ENCODE results near the gene SLC22A3. TPM values are rescaled to one million over a fixed set of nuclear protein-coding genes. Genes with fewer than 3 reads are reported as not detected.
"Not testable (repeated sequence)": the region's sequence is repeated elsewhere in the genome, so short reads cannot be mapped to it uniquely, and the experiment has no call there.

SLC22A3 gene
- total RNA-seq, 1 donor from 2014 or later: 36.0 TPM

DNA sequence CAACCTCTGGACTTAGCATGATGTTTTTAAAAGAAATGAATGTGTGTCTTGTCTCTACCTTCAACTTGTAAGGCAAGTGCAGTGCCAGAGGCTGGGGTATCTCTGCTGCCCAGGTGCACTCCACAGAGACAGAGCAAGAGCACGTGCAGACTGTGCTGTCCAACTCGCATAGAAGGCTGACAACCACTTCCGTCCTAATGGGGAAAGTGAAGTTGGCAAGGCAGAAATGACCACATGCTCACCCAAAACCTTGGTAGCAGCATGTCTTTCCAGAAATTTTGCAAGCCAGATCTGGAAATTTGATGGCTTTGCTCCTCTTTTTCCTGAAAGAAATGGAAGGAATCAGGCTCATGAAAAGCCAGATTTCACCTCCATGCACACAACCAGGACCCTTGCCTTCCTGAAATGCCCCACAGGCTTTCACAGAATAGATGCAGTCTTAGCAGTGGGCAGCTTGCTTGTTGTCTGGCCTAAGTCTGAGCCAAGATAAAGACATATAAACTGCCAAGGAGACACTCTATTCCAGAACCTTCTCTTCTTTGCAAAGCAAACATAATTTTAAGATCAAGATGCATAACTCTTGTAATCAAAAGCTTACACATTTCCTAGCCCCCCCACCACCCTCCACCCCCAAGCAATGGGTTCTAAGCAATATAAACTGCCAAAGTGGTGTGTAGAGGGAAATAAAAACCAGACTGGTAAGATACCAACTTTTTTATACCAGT lies 26.8 kb downstream of the SLC22A3 start:
- no peak for DNase-seq (ENCODE audit: low spot score)

GRCh38 chr6:160375561-160375949 lies 27.4 kb downstream of the SLC22A3 start:
- DNase-seq (ENCODE audit: low spot score): no peak

DNA sequence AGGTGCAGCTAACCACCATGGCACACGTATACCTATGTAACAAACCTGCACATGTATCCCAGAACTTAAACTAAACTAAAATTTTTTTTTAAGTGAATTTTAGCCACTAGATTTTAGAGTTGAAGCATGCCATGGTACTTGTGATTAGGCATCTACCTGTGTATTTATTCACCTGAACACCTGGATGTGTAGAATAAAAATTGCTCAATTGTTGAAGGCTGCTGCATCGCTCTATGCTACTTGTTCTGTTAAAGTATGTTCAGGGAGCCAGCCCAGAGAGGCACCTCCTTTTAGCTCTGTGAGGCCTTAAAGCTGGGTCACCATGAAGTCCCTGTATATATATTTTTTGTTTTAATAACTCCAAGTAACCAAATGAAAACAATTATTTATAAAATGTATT lies 28.3 kb downstream of the SLC22A3 start:
- DNase-seq (ENCODE audit: low spot score): no peak

- DNase-seq (ENCODE audit: low spot score): no peak
Measured at GRCh38 chr6:160378218-160378617, 30.0 kb downstream of the SLC22A3 start.

DNA sequence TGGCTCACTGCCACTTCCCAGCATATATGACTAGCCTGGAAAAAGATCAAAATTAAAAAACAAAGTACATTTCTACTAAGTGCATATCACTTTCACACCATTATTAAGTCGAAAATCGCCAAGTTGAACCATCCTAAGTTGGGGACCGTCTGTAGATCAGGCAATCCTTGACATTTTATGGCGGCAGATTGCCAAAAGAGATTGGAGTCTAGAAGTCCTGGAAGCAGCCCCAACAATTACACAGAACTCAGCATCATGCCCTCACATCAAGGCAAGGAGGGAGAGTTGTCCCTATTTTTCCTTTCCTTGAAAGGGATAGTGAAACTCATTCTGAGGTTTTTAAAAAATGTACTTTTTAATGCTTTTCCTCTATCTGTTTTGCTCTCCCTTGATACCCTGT lies 30.7 kb downstream of the SLC22A3 start:
- DNase-seq (ENCODE audit: low spot score): no peak

GRCh38 chr6:160379466-160379865 lies 31.3 kb downstream of the SLC22A3 start:
- DNase-seq (ENCODE audit: low spot score): no peak

DNA sequence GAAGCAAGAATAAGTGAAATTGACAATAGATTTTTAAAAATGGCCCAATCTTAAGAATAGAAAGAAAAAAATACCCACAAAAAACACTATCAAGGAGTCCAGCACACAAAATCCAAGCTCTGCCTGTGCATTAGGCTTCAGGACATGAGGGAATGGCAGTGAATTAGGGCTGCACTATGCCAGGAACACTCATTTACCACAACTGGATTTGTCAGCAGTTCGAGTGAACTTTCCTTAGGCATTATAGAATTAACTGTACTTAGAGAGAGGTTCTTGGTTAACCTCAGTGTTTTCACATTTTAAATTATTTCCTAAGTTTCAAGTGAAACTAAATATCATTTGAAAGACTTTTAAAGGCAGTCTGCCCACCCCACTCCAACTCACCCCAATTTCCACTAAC lies 34.8 kb downstream of the SLC22A3 start:
- no peak for DNase-seq (ENCODE audit: low spot score)

- DNase-seq (ENCODE audit: low spot score): peak; percentile 84
Measured at GRCh38 chr6:160386869-160387530, 38.8 kb downstream of the SLC22A3 start.

GRCh38 chr6:160387916-160388643 lies 39.9 kb downstream of the SLC22A3 start:
- no peak for DNase-seq (ENCODE audit: low spot score)

DNA sequence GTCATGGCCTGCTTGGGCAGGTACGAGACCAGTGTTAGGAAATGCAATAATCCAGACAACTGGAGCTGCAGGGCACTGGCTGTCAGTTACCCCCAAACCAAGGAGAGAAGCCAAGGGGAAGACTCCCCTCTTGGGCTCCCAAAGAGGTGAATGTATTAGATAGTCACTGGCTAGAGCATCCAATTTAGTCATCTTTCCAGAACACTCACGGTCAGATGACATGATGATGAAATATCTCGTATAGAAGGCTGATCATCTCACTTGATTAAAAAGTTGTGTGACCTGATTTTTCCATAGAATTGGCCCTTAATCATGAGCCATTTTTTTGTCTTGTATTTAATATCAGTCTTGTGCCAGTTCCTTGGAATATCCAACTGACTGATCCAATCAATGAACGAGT lies 40.7 kb downstream of the SLC22A3 start:
- DNase-seq (ENCODE audit: low spot score): no peak

- DNase-seq (ENCODE audit: low spot score): peak; percentile 82
Measured at GRCh38 chr6:160391419-160392116, 43.4 kb downstream of the SLC22A3 start.

DNA sequence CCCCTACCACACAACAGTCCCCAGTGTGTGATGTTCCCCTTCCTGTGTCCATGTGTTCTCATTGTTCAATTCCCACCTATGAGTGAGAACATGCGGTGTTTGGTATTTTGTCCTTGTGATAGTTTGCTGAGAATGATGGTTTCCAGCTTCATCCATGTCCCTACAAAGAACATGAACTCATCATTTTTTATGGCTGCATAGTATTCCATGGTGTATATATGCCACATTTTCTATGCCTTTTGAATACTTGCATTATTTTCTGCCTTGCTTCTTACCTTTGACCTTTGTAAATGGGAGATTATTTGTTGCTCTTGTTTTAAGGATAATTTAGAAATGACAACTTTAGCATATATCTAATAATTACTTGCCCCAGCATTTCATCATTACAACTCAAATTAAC lies 45.3 kb downstream of the SLC22A3 start:
- not testable (repeated sequence) for DNase-seq (ENCODE audit: low spot score)

DNA sequence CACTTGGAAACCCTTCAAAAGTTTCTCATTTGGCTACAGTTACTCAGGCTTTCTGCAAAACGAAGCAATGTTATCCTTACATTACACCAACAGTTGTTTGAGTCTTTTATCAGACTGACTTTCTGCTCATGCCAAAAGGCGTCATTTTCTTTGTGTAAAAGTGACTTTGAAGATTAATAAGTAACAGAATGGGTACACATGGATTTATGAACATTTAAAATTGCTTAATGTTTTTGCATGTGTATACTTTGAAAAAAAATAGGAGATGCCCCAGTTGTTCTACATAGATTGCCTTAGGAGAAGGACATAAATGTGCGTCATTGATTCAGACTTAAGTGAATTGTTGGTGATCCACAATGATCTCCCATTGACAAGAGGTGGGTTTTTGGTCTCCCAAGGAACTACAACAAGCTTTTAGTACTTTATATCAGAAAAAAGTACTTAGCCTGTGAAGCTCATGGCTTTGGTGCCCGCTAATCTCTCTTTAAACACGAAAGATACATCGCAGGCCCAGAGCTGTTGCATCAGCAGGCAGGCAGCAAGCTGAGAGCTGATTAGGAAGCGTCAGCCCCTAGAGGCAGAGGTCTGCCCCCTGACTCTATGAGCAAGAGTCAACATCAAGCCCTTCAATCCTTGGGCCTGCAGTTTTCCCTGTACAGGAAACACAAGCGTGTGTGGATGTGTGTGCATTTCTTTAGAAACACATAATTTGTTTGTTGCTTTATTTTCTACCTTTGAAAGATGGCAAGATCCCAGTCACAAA lies 45.9 kb downstream of the SLC22A3 start:
- DNase-seq (ENCODE audit: low spot score): peak; percentile 37

GRCh38 chr6:160394654-160395035 lies 46.5 kb downstream of the SLC22A3 start:
- no peak for DNase-seq (ENCODE audit: low spot score)

DNA sequence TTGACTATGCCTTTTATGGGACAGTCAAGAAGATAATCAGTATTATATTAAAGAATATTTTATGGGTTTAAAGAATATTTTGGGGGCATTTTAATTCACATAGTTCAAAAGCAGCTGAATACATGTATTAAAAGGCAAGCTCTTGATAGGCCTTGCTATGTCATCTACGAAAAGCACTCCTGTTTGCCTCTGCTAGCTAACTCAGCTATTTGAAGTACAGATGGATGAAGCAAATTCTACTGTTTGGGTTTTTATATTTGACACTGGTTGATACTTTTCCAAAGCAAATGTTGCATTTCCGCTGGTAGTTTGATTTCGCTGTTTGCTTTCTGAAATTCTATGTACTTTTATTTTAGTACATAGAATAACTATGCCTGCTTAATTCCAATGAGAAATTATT lies 47.0 kb downstream of the SLC22A3 start:
- DNase-seq (ENCODE audit: low spot score): no peak

- DNase-seq (ENCODE audit: low spot score): no peak
Measured at GRCh38 chr6:160396292-160396691, 48.1 kb downstream of the SLC22A3 start.

DNA sequence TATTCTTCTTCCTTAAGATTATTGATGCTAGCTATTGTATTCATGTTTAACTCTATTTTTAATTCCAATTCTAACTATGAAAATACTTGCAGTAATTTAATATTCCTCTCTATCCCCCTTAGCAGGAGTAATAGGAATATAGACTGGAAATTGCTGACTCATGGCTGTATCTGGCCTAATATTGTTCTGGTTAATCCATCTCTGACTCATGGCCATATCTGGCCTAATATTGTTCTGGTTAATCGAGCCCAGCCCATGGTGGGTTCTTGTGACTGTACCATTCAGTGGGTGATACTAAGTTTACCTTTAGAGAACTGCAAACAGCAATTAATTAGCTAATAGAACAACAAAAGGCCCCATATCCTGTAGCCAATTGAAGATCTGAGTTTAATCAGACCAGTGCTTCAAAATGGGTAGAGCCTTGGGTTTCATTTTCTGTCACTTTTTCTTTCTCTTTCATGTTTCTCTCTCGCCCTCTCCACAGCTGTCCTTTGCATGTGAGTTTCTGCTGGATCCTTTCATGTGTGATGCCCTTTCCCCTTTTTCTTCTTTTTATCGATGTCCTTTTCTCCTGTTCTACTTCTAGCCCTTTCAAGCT lies 50.6 kb downstream of the SLC22A3 start:
- no peak for DNase-seq (ENCODE audit: low spot score)

- DNase-seq (ENCODE audit: low spot score): no peak
Measured at GRCh38 chr6:160400446-160400845, 52.3 kb downstream of the SLC22A3 start.

DNA sequence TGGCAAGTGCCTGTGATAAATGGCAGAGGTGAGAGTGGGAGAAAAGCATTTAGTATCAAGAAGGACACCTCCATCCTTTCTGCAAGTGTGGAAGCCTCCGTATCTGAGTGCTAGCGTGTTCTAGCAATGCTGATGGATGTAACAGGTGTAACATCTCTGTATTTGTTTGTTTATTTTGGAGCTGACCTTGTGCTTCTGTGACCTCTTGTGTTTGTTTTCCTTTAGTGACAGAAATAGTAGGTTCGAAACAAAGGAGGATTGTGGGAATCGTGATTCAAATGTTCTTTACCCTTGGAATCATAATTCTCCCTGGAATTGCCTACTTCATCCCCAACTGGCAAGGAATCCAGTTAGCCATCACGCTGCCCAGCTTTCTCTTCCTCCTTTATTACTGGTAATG lies 60.4 kb downstream of the SLC22A3 start:
- no peak for DNase-seq (ENCODE audit: low spot score)

- no peak for DNase-seq (ENCODE audit: low spot score)
Measured at GRCh38 chr6:160412993-160413392, 64.8 kb downstream of the SLC22A3 start.

DNA sequence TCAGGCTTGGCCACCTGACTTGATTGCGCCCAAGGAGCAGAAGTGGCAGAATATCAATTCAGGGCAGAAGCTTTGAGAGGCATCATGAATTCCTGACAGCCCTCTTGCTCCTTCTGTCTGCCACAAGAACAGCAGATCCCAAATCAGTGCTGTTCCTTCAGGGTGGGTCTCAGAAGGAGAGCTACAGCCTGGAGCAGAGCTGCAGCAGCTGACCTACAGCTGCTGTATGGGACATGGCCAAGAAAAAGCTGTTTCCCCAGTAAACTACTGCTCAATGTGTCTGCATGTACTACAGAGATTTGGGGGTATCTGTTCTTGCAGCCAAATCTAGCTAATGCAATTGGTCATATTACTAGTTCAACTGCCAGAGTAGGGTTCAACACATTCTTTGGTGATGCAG lies 69.0 kb downstream of the SLC22A3 start:
- no peak for DNase-seq (ENCODE audit: low spot score)
